ENCODE measurements around the gene EPAS1. TPM values are rescaled to one million over a fixed set of nuclear protein-coding genes. Genes with fewer than 3 reads are reported as not detected.

Gene EPAS1
- total RNA-seq, 2 donors from 2014 or later: 517 to 667 TPM

DNA sequence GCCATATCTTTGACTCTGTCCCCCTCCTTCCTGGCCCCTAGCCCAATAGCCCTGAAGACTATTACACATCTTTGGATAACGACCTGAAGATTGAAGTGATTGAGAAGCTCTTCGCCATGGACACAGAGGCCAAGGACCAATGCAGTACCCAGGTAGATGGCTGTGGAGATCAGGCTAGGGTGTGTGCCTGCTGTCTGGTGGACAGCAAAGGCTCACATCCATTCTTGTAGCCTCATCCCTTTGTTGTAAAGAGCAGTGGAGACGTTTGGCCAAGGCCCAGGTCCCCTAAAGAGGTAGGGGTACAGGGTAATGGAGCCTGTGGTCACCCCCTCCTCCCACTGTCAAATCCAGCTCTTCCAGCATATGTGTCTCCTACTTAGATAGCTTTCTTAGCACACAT, 81.4 kb downstream of the EPAS1 start:
- Histone ChIP-seq H3K4me1 (ENCODE audit: control insufficient read depth in 1 of 2, low read depth in 2 of 2) (peaks cover 19 to 40% of the 10 kb centered on the region in 2 donors), H3K4me3 (no peak overlapping the region), H3K27me3 (replicated peaks; ENCODE audit: insufficient read depth) (no peaks in the 10 kb centered on the region), H3K9me3 (no peaks in the 10 kb centered on the region), H3K27ac (no peak overlapping the region), H3K36me3 (peaks cover 71% of the 10 kb centered on the region)
- DNase-seq (ENCODE audit: low spot score) (no peak), ATAC-seq (ENCODE audit: insufficient number of reproducible peaks, low FRiP score, low read depth) (no peak)
- TF ChIP-seq, protein P1, sequence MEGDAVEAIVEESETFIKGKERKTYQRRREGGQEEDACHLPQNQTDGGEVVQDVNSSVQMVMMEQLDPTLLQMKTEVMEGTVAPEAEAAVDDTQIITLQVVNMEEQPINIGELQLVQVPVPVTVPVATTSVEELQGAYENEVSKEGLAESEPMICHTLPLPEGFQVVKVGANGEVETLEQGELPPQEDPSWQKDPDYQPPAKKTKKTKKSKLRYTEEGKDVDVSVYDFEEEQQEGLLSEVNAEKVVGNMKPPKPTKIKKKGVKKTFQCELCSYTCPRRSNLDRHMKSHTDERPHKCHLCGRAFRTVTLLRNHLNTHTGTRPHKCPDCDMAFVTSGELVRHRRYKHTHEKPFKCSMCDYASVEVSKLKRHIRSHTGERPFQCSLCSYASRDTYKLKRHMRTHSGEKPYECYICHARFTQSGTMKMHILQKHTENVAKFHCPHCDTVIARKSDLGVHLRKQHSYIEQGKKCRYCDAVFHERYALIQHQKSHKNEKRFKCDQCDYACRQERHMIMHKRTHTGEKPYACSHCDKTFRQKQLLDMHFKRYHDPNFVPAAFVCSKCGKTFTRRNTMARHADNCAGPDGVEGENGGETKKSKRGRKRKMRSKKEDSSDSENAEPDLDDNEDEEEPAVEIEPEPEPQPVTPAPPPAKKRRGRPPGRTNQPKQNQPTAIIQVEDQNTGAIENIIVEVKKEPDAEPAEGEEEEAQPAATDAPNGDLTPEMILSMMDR (IDR thresholded peaks at IDR 0.05): no peak

DNA sequence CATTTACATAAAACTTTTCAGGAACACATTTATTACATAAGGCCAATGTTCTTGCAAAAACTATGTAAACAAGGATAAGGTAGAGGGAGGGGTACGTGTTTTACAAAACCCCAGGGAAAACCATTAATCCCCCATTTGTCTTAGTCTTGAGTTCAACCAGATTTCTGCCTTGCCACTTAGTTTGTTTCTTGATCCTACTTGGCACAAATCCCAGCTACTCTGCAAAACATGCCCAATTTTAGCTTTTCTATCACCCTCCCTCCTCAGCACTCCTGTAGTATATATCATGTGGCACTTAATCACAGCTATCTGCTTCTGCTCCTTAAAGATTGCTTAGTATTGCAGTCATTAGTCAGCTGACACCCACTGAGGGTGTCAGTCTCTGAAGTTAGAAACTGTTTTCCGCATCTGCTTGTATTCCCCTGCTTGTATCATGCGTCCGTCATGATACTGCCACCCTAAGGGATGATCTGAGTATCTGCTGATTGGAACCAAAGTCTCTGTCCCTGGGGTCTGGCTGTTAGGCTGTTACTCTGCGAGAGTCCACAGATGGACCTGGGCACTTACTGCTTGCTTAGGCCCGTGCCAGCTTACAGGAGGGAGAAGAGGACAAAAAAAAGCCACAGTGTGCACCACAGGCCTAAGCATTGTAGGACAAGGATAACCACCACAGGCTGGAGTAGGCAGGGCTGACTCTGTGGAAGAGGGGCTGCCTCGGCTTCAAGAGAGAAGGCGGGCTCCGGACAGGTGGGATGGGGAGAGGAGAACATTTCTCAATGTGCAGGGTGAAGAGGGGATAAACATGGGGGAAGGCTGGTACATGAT, 82.2 kb downstream of the EPAS1 start:
- ATAC-seq (ENCODE audit: insufficient number of reproducible peaks, low FRiP score, low read depth) (no peak), DNase-seq (ENCODE audit: low spot score) (no peak)
- Histone ChIP-seq H3K4me1 (ENCODE audit: control insufficient read depth in 1 of 2, low read depth in 2 of 2) (peaks cover 19 to 40% of the 10 kb centered on the region in 2 donors), H3K27me3 (replicated peaks; ENCODE audit: insufficient read depth) (no peaks in the 10 kb centered on the region), H3K27ac (no peak overlapping the region), H3K36me3 (peaks cover 72% of the 10 kb centered on the region), H3K4me3 (no peak overlapping the region), H3K9me3 (no peaks in the 10 kb centered on the region)
- TF ChIP-seq, protein P1 (IDR thresholded peaks at IDR 0.05): no peak

DNA sequence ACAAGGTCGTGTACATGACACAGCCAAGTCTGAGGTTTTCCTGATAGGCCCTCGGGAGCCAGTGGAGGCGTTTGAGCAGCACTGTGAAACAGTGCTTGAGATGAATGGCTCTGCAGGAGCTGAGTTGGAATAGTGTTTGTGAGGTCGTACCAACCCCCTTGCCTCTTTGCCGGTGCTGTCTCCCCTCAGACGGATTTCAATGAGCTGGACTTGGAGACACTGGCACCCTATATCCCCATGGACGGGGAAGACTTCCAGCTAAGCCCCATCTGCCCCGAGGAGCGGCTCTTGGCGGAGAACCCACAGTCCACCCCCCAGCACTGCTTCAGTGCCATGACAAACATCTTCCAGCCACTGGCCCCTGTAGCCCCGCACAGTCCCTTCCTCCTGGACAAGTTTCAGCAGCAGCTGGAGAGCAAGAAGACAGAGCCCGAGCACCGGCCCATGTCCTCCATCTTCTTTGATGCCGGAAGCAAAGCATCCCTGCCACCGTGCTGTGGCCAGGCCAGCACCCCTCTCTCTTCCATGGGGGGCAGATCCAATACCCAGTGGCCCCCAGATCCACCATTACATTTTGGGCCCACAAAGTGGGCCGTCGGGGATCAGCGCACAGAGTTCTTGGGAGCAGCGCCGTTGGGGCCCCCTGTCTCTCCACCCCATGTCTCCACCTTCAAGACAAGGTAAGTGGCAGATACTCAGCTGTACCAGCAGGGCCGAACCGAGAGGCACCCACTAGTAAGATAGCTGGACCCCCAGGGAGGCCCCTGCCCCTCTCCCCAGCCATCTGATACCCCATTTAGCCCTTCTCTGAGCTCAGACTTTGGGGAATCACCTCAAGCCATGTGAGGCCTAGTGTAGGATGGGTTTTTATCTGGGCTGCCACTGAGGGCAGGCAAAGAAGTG, 83.1 kb downstream of the EPAS1 start:
- H3K27ac ChIP-seq: peak overlapping the region in 1 of 2 donors; percentile 29
- TF ChIP-seq, protein P1 (IDR thresholded peaks at IDR 0.05): no peak
- H3K4me1 ChIP-seq (ENCODE audit: control insufficient read depth in 1 of 2, low read depth in 2 of 2): peaks cover 20 to 43% of the 10 kb centered on the region in 2 donors
- DNase-seq (ENCODE audit: low spot score) (no peak), ATAC-seq (ENCODE audit: insufficient number of reproducible peaks, low FRiP score, low read depth) (no peak)
- H3K9me3 ChIP-seq: no peaks in the 10 kb centered on the region
- peaks cover 77% of the 10 kb centered on the region for H3K36me3 ChIP-seq
- H3K4me3 ChIP-seq: no peak overlapping the region
- H3K27me3 ChIP-seq (replicated peaks; ENCODE audit: insufficient read depth): no peaks in the 10 kb centered on the region

DNA sequence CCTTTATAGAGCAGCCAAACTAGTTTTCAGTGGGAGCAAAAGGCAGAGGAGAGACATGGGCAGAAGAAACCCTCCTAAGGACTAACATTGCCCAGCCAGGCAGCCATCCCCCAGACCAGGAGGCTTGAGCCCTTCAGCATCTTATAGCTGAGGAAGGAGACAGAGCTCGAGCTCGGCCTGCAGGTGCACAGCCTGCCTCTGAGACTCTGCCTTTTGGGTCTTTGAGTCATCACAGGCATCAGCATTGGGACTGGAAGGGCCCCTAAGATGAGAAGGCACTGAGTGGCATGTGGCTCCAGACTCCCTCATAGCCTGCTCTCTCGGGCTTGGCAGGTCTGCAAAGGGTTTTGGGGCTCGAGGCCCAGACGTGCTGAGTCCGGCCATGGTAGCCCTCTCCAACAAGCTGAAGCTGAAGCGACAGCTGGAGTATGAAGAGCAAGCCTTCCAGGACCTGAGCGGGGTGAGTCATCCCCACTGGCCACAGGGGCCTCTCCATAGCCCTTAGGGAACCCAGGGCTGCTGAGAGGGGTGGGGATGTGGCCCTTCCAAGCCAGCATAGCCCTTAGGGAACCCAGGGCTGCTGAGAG, 84.1 kb downstream of the EPAS1 start:
- DNase-seq (ENCODE audit: low spot score) (no peak), ATAC-seq (ENCODE audit: insufficient number of reproducible peaks, low FRiP score, low read depth) (no peak)
- Histone ChIP-seq H3K36me3 (peaks cover 70% of the 10 kb centered on the region), H3K4me1 (ENCODE audit: control insufficient read depth in 1 of 2, low read depth in 2 of 2) (peaks cover 27 to 50% of the 10 kb centered on the region in 2 donors), H3K27ac (no peak overlapping the region), H3K4me3 (no peak overlapping the region), H3K9me3 (no peaks in the 10 kb centered on the region), H3K27me3 (replicated peaks; ENCODE audit: insufficient read depth) (no peaks in the 10 kb centered on the region)
- TF ChIP-seq, protein P1 (IDR thresholded peaks at IDR 0.05): no peak

DNA sequence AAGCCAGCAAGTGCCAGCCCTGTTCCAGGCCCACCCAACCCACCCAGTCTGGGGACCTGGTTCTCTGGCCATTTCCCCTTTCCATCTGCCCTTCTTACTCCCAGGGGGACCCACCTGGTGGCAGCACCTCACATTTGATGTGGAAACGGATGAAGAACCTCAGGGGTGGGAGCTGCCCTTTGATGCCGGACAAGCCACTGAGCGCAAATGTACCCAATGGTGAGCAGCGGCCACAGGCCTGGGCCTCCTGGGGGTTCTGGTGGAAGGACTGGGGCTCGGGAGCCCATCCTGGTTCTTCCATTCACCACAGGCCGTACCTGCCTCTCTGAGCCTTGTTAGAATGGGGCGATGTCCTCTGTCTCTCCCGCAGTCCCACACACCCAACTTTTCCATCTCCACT, 84.7 kb downstream of the EPAS1 start:
- H3K27ac ChIP-seq: no peak overlapping the region
- no peak for DNase-seq (ENCODE audit: low spot score)
- peaks cover 68% of the 10 kb centered on the region for H3K36me3 ChIP-seq
- peaks cover 24 to 50% of the 10 kb centered on the region in 2 donors for H3K4me1 ChIP-seq (ENCODE audit: control insufficient read depth in 1 of 2, low read depth in 2 of 2)
- H3K4me3 ChIP-seq: no peak overlapping the region
- ATAC-seq (ENCODE audit: insufficient number of reproducible peaks, low FRiP score, low read depth): no peak
- TF ChIP-seq, protein P1 (IDR thresholded peaks at IDR 0.05): no peak
- H3K27me3 ChIP-seq (replicated peaks; ENCODE audit: insufficient read depth): no peaks in the 10 kb centered on the region
- H3K9me3 ChIP-seq: no peaks in the 10 kb centered on the region

Data from thoracic aorta (tissue), 2 donors.